Measurements from ENCODE around the gene SLC38A9. TPM values are rescaled to one million over a fixed set of nuclear protein-coding genes. Genes with fewer than 3 reads are reported as not detected.

The SLC38A9 gene
- total RNA-seq, 1 experiment from 2014 or later = 27.0 TPM

GRCh38 chr5:55675119-55675518 lies 37.0 kb downstream of the SLC38A9 start:
- H3K36me3 Mint-ChIP-seq = peaks cover 8% of the 10 kb centered on the region
- TF ChIP-seq ZNF281 (CRISPR knock-in tag; IDR thresholded peaks at IDR 0.05) (no peak), SOX15 (CRISPR knock-in tag; IDR thresholded peaks at IDR 0.05) (no peak), NFATC4 (CRISPR knock-in tag; IDR thresholded peaks at IDR 0.05) (no peak), ATF2 (CRISPR knock-in tag; IDR thresholded peaks at IDR 0.05; ENCODE audit: borderline replicate concordance, low read depth) (no peak), JAZF1 (CRISPR knock-in tag; IDR thresholded peaks at IDR 0.05) (no peak), ZNF317 (CRISPR knock-in tag; IDR thresholded peaks at IDR 0.05; ENCODE audit: borderline replicate concordance, low read depth) (no peak), KAT7 (CRISPR knock-in tag; IDR thresholded peaks at IDR 0.05; ENCODE audit: borderline replicate concordance) (no peak), NR2C2 (CRISPR knock-in tag; IDR thresholded peaks at IDR 0.05) (no peak), ATF3 (CRISPR knock-in tag; conservative IDR thresholded peaks at IDR 0.05) (no peak), ELF4 (CRISPR knock-in tag; IDR thresholded peaks at IDR 0.05; ENCODE audit: low read depth) (no peak), ZNF512 (CRISPR knock-in tag; IDR thresholded peaks at IDR 0.05; ENCODE audit: borderline replicate concordance) (no peak), CREM (CRISPR knock-in tag; IDR thresholded peaks at IDR 0.05) (no peak), GTF2I (CRISPR knock-in tag; conservative IDR thresholded peaks at IDR 0.05) (no peak), IRF2 (CRISPR knock-in tag; IDR thresholded peaks at IDR 0.05; ENCODE audit: borderline replicate concordance, low read depth) (no peak), MAX (CRISPR knock-in tag; IDR thresholded peaks at IDR 0.05) (no peak), FOXK1 (CRISPR knock-in tag; IDR thresholded peaks at IDR 0.05) (no peak), IRF1 (CRISPR knock-in tag; IDR thresholded peaks at IDR 0.05) (no peak), ZNF425 (CRISPR knock-in tag; conservative IDR thresholded peaks at IDR 0.05) (no peak), ARID4B (CRISPR knock-in tag; IDR thresholded peaks at IDR 0.05; ENCODE audit: borderline replicate concordance) (no peak), ZNF138 (CRISPR knock-in tag; conservative IDR thresholded peaks at IDR 0.05) (no peak)
- no peaks in the 10 kb centered on the region for H3K9me3 Mint-ChIP-seq
- ATAC-seq (no peak), DNase-seq (ENCODE audit: low spot score) (no peak)
- H3K4me1 Mint-ChIP-seq = no peaks in the 10 kb centered on the region
- no peak overlapping the region for H3K27ac Mint-ChIP-seq
- no peak overlapping the region for H3K4me3 Mint-ChIP-seq
- CTCF ChIA-PET = no interaction called here
- H3K27me3 Mint-ChIP-seq (ENCODE audit: low read depth) = no peaks in the 10 kb centered on the region
- POLR2A ChIA-PET = no interaction called here

Data from WTC11 (cell line).